Measurements from ENCODE around the gene TRMT112. TPM values are rescaled to one million over a fixed set of nuclear protein-coding genes. Genes with fewer than 3 reads are reported as not detected.
A peak's percentile ranks its signal among the peaks of the same experiment; 100 is the strongest.

The TRMT112 gene
- total and polyA plus RNA-seq, 2 of the 8 experiments (the other 6 are each of a cell fraction or from before 2014, with no cell fraction given): 300 to 650 TPM

DNA sequence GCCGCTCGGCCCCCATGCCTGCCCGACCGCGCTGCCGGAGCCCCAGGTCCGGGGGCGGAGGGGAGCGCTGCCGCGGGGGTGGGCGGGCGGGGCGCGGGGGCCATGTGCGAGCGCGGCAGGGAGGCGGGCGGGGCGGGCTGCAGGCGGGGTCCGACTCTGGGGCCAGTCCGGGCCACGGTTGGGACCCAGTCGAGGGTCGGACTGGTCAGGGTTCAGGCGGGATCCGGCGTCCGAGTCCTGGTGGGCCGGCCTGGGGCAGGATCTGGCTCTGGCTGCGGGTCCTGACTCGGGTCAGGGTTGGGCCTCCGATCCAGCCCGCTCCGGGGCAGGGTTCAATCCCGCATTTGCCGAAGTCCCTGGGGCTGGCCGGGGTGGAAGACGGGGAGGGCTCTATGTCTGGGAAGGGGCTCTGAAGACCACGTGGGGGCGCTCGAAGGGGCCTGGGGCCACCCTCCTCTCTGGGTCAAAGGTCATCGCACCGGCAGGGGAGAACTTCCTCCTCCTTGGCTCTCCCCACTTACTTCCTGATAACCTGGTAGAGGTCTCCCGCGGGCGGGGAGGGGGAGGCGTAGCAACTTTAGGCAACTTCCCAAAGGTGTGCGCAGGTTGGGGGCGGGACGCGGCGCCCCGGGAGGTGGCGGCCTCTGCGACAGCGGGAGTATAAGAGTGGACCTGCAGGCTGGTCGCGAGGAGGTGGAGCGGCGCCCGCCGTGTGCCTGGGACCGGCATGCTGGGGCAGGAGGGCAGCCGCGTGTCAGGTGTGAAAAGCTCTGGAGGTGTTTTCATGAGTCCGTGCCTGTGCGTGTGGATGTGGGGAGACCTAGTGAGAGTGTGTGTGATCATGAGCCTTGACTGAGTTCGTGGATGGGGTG, 11.4 kb downstream of the TRMT112 start (continued):
- TF ChIP-seq CBX8 (IDR thresholded peaks at IDR 0.05; ENCODE audit: borderline replicate concordance, low read depth, low read length) (no peak), YY1 (IDR thresholded peaks at IDR 0.05; ENCODE audit: low read depth, low read length) (0 out of 2 replicates have a peak, but pooled peaks have one; percentile 35), TEAD4 (IDR thresholded peaks at IDR 0.05; ENCODE audit: low read depth, low read length) (no peak), CHD7 (IDR thresholded peaks at IDR 0.05; ENCODE audit: insufficient replicate concordance, low read length) (no peak), ATF2 (IDR thresholded peaks at IDR 0.05; ENCODE audit: low read length) (no peak), RXRA (IDR thresholded peaks at IDR 0.05; ENCODE audit: insufficient read depth, low read depth, low read length) (0 out of 2 replicates have a peak, but pooled peaks have one; percentile 52), MAFK (IDR thresholded peaks at IDR 0.05; ENCODE audit: low read depth, low read length) (no peak)
